PC-9 (cell line): ENCODE results near the gene LINC00237. TPM values are rescaled to one million over a fixed set of nuclear protein-coding genes. Genes with fewer than 3 reads are reported as not detected.

Experiments used
- BruUV-seq: library from RNA; stranded (reverse); fragments of 400-500 nt; replicated peaks from 2 replicates; lab custom pipeline; 2021; lab: Mats Ljungman, UMichigan
- CTCF ChIA-PET: fragments of 300-600 bp; sonication (Branson Sonifier 250); formaldehyde crosslinking; loops from one replicate; lab custom pipeline; 2022; ENCODE audit warnings: antibody characterized with exemption; lab: Charles Lee
- POLR2A ChIA-PET: fragments of 300-600 bp; sonication (Branson Sonifier 250); formaldehyde crosslinking; loops from one replicate; lab custom pipeline; 2022; ENCODE audit warnings: antibody characterized with exemption; ENCODE audit not compliant: unreplicated experiment; lab: Charles Lee
- DNase-seq, 2 experiments: peaks; one replicate each; pipeline versions ENCODE4 v3.0.0 to v3.0.0-alpha.2; 2015 to 2022; ENCODE audit warnings: mixed read lengths in 1 of 2
- H2AFZ ChIP-seq: fragments of 200-600 bp; sonication (generic); 2 replicates; pipeline ENCODE4 v1.8.1; 2017; ENCODE audit warnings: antibody characterized with exemption
- H3F3A ChIP-seq: fragments of 200-600 bp; sonication (generic); 2 replicates; pipeline ENCODE4 v1.8.1; 2017; ENCODE audit warnings: antibody characterized with exemption, mild to moderate bottlenecking, low read depth; ENCODE audit not compliant: insufficient read depth
- H3K27ac ChIP-seq: fragments of 200-600 bp; sonication (generic); 2 replicates; pipeline ENCODE4 v1.6.1; 2016; ENCODE audit warnings: mixed run types
- H3K27me3 ChIP-seq: fragments of 200-600 bp; sonication (generic); 2 replicates; pipeline ENCODE4 v1.6.1; 2016; ENCODE audit warnings: low read depth, mixed run types; ENCODE audit not compliant: insufficient read depth
- H3K36me3 ChIP-seq: fragments of 200-600 bp; sonication (generic); 2 replicates; pipeline ENCODE4 v1.6.1; 2016; ENCODE audit warnings: low read depth, mixed run types
- H3K4me1 ChIP-seq: fragments of 200-600 bp; sonication (generic); replicated peaks from 2 replicates; pipeline ENCODE4 v1.6.1; 2016; ENCODE audit warnings: mixed run types; ENCODE audit not compliant: insufficient read depth
- H3K4me2 ChIP-seq: fragments of 200-600 bp; sonication (generic); 2 replicates; pipeline ENCODE4 v1.6.1; 2017; ENCODE audit warnings: mixed run types
- H3K4me3 ChIP-seq: fragments of 200-600 bp; sonication (generic); 2 replicates; pipeline ENCODE4 v1.6.1; 2016; ENCODE audit warnings: mixed run types
- H3K79me2 ChIP-seq: fragments of 200-600 bp; sonication (generic); 2 replicates; pipeline ENCODE4 v1.6.1; 2017; ENCODE audit warnings: low read depth, mixed run types
- H3K9me2 ChIP-seq: fragments of 200-600 bp; sonication (generic); 2 replicates; pipeline ENCODE4 v1.8.1; 2017; ENCODE audit warnings: mild to moderate bottlenecking; ENCODE audit not compliant: insufficient read depth
- H3K9me3 ChIP-seq: fragments of 200-600 bp; sonication (generic); 2 replicates; pipeline ENCODE4 v1.8.1; 2016; ENCODE audit warnings: low read depth; ENCODE audit not compliant: insufficient read depth
- H4K20me1 ChIP-seq: fragments of 200-600 bp; sonication (generic); 2 replicates; pipeline ENCODE4 v1.8.1; 2017; ENCODE audit not compliant: insufficient read depth
- EZH2 ChIP-seq: fragments of 200-600 bp; sonication (generic); IDR thresholded peaks from 2 replicates; pipeline ENCODE4 v1.8.0; 2017; ENCODE audit warnings: antibody characterized with exemption, low read depth
- intact Hi-C: fragments of 100-400 bp; cut with micrococcal nuclease; formaldehyde crosslinking; loops from one replicate; pipeline ENCODE4 v1.10.0; 2022; ENCODE audit not compliant: unreplicated experiment
- total RNA-seq: library from RNA; stranded (reverse); gene quantifications from 2 replicates; pipeline ENCODE4 v1.2.3, GENCODE V29; 2021
- TF ChIP-seq, protein P1 (sequence below): fragments of 200-600 bp; sonication (generic); conservative IDR thresholded peaks from 2 replicates; pipeline ENCODE4 v1.6.1; 2017; ENCODE audit warnings: mixed run types, antibody characterized with exemption, mild to moderate bottlenecking, moderate library complexity

Gene LINC00237
- total RNA-seq, 1 experiment from 2014 or later = not detected

DNA sequence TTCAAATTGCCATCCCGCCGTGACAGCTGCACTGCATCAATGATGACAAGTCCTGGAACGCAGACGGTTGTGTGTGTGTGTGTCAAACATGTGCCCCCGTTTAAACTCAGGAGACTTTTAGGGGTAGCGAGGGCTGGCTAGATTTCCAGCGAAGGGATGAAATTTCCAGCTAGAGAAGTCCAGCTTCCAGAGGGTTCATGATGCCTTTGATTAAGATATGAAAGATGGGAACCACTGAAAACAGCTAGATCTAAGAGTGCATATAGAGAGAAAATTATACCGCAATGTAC is 20.4 kb upstream of the LINC00237 start:
- H3K4me2 ChIP-seq = peak overlapping the region; percentile 98
- intact Hi-C loops = no loop called here

DNA sequence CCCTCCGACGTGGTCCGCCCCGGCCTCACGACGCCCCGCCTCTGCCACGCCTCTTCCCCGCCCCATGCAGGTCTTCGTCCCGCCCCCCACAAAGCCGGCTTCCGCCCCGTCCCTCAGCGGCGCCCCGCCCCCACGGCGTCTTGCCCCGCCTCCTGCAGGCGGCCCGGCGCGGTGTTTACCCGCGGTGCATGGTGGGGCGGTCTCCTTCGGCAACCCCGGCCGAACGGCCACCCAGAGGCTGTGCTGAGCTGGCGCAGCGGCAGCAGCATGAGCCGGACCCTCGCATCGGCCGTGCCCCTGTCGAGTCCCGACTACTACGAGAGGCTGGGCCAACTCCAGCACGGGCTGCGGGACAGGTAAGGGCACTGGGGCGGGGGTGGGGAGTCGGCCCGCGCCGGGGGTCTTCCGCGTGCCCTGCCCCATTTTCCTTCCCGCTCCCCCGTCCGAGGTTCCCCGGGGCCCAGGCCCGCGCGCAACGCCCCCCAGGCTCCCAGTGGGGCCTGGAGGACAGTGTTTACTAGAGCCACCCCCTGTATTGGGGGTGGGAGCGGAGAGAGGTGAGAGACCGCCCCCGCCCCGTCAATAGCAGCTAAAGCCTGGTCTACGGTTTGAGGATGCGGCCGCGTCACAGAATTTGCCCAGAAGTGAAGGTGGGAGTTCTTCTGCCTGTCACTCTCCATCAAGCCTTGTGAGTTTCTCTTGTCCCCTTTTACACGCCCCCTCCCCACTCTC is 19.9 kb upstream of the LINC00237 start, which contains the start of gene KIZ:
Gene KIZ (plus strand): TSS at position 234 of the 732 bp plus-strand sequence. CDS start 34 bp downstream, at position 268.
- peak; percentile 78 to 99 for DNase-seq
- H4K20me1 ChIP-seq = no peaks in the 10 kb centered on the region
- ChIA-PET CTCF (interaction anchor here (0.6 to 2.0 kb wide), 3 partner anchors 8 to 130 kb away, joined by 6 to 11 read pairs (median 7); no protein-coding TSS in a partner anchor), POLR2A (interaction anchor here (0.6 to 0.7 kb wide), 2 partner anchors 10 to 18 kb away, joined by 4 to 10 read pairs; no protein-coding TSS in a partner anchor)
- no TSS peak for BruUV-seq
- H3K4me1 ChIP-seq = peaks cover 11% of the 10 kb centered on the region
- no peaks in the 10 kb centered on the region for H3K9me2 ChIP-seq
- H3K79me2 ChIP-seq = no peaks in the 10 kb centered on the region
- peak within 1 kb of the TSS; percentile 98 for H3K4me2 ChIP-seq
- TF ChIP-seq, protein P1, sequence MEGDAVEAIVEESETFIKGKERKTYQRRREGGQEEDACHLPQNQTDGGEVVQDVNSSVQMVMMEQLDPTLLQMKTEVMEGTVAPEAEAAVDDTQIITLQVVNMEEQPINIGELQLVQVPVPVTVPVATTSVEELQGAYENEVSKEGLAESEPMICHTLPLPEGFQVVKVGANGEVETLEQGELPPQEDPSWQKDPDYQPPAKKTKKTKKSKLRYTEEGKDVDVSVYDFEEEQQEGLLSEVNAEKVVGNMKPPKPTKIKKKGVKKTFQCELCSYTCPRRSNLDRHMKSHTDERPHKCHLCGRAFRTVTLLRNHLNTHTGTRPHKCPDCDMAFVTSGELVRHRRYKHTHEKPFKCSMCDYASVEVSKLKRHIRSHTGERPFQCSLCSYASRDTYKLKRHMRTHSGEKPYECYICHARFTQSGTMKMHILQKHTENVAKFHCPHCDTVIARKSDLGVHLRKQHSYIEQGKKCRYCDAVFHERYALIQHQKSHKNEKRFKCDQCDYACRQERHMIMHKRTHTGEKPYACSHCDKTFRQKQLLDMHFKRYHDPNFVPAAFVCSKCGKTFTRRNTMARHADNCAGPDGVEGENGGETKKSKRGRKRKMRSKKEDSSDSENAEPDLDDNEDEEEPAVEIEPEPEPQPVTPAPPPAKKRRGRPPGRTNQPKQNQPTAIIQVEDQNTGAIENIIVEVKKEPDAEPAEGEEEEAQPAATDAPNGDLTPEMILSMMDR = peak; percentile 33; the same call in 1 of the 2 replicates
- no peak for TF ChIP-seq EZH2
- H3F3A ChIP-seq = no peaks in the 10 kb centered on the region
- no peaks in the 10 kb centered on the region for H3K27me3 ChIP-seq
- peak within 1 kb of the TSS; percentile 83 for H3K4me3 ChIP-seq
- peak within 1 kb of the TSS; percentile 100 for H2AFZ ChIP-seq
- no peaks in the 10 kb centered on the region for H3K9me3 ChIP-seq
- intact Hi-C loops = no loop called here
- no peak within 1 kb of the TSS for H3K27ac ChIP-seq
- H3K36me3 ChIP-seq = no peaks in the 10 kb centered on the region

More for the DNA sequence above, 20.4 kb upstream of the LINC00237 start:
- no peaks in the 10 kb centered on the region for H3K9me2 ChIP-seq
- DNase-seq = no peak
- no peaks in the 10 kb centered on the region for H3K9me3 ChIP-seq
- BruUV-seq = TSS peak; percentile 56
- no peaks in the 10 kb centered on the region for H3F3A ChIP-seq
- no peaks in the 10 kb centered on the region for H3K27me3 ChIP-seq
- ChIA-PET CTCF (interaction anchor here (2.0 kb wide), 1 partner anchor 109 kb away, joined by 6 read pairs; no protein-coding TSS in a partner anchor), POLR2A (no interaction called here)
- H3K27ac ChIP-seq = no peak overlapping the region
- H3K79me2 ChIP-seq = no peaks in the 10 kb centered on the region
- H3K36me3 ChIP-seq = no peaks in the 10 kb centered on the region
- peak overlapping the region; percentile 83 for H3K4me3 ChIP-seq
- no peak for TF ChIP-seq EZH2
- TF ChIP-seq, protein P1 = no peak
- no peaks in the 10 kb centered on the region for H4K20me1 ChIP-seq
- peak overlapping the region; percentile 100 for H2AFZ ChIP-seq
- peaks cover 11% of the 10 kb centered on the region for H3K4me1 ChIP-seq

DNA sequence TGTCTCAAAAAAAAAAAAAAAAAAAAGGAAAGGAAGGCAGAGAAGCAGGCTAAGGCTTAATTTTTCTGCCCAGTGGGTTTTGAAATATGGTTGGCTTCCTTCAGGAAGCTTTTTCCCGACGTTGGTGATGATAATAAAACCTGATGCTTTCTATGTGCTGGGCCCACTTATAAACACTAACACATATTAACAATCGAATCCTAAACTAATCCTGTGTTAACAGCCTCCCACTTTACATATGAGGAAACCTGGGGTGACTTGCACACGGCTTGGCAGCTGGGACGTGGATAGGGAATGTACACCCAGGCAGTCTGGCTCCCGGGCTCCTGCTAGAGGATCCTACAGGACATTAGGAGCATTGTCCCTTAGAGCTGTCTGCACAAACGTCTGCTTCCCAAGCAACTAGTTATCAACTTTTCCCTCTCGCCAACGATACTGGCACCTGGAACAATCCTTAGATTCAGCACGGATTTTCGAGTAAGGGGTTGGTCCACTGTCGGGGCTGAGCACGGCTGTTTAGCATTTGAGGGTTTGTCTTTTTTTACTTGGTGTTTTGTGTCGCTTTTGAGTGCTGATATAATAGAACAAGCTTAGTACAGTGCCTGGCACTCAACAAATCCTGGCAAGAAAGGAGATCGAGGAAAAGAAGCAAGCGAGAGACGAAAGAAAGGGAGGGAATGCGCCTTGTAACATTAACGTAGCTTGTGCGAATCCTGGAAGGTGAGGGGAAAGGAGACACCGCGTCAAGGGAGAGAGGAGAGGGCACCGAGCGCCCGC is 19.1 kb upstream of the LINC00237 start:
- Histone ChIP-seq H3K4me3 (peak overlapping the region; percentile 83), H3K9me2 (no peaks in the 10 kb centered on the region), H3F3A (no peaks in the 10 kb centered on the region), H3K27me3 (no peaks in the 10 kb centered on the region), H3K79me2 (no peaks in the 10 kb centered on the region), H3K4me1 (peaks cover 11% of the 10 kb centered on the region), H4K20me1 (no peaks in the 10 kb centered on the region), H3K36me3 (no peaks in the 10 kb centered on the region), H2AFZ (peak overlapping the region; percentile 97), H3K9me3 (no peaks in the 10 kb centered on the region), H3K27ac (no peak overlapping the region), H3K4me2 (peak overlapping the region; percentile 94)
- POLR2A ChIA-PET = interaction anchor here (0.6 to 0.7 kb wide), 2 partner anchors 11 to 17 kb away, joined by 4 to 10 read pairs; no protein-coding TSS in a partner anchor
- intact Hi-C loops = no loop called here
- no peak for TF ChIP-seq EZH2
- TF ChIP-seq, protein P1 = peak; percentile 7; the same call in 1 of the 2 replicates
- DNase-seq = peak in 1 of 2 experiments; percentile 53
- no TSS peak for BruUV-seq
- CTCF ChIA-PET = interaction anchor here (0.6 to 2.0 kb wide), 3 partner anchors 9 to 130 kb away, joined by 6 to 11 read pairs (median 7); no protein-coding TSS in a partner anchor
